ENCODE results near the gene ZNF699. TPM values are rescaled to one million over a fixed set of nuclear protein-coding genes. Genes with fewer than 3 reads are reported as not detected.
A peak's percentile ranks its signal among the peaks of the same experiment; 100 is the strongest.
"Not testable (repeated sequence)": the region's sequence is repeated elsewhere in the genome, so short reads cannot be mapped to it uniquely, and the experiment has no call there.

Gene ZNF699
- total RNA-seq, 4 donors from 2014 or later, result 13.6 to 23.5 (median 14.8) TPM

GRCh38 chr19:9323919-9324583 is 14.4 kb upstream of the ZNF699 start, which contains the start of gene ZNF559:
Gene ZNF559 (plus strand): TSS chr19:9324179. CDS start chr19:9338550, 14,371 bp downstream.
- Histone ChIP-seq H3K36me3 (peaks cover 11% of the 10 kb centered on the region), H3K9me3 (peaks cover 17% of the 10 kb centered on the region), H3K4me3 (peak within 1 kb of the TSS; percentile 90), H3K27me3 (no peaks in the 10 kb centered on the region), H3K27ac (peak within 1 kb of the TSS; percentile 90), H3K4me1 (peaks cover 12% of the 10 kb centered on the region)
- TF ChIP-seq POLR2AphosphoS5 (IDR thresholded peaks at IDR 0.05) (peak in 2 of 3 donors; percentile 24 to 40), POLR2A (IDR thresholded peaks at IDR 0.05) (no peak), EP300 (IDR thresholded peaks at IDR 0.05) (no peak)
- TF ChIP-seq, protein P1, sequence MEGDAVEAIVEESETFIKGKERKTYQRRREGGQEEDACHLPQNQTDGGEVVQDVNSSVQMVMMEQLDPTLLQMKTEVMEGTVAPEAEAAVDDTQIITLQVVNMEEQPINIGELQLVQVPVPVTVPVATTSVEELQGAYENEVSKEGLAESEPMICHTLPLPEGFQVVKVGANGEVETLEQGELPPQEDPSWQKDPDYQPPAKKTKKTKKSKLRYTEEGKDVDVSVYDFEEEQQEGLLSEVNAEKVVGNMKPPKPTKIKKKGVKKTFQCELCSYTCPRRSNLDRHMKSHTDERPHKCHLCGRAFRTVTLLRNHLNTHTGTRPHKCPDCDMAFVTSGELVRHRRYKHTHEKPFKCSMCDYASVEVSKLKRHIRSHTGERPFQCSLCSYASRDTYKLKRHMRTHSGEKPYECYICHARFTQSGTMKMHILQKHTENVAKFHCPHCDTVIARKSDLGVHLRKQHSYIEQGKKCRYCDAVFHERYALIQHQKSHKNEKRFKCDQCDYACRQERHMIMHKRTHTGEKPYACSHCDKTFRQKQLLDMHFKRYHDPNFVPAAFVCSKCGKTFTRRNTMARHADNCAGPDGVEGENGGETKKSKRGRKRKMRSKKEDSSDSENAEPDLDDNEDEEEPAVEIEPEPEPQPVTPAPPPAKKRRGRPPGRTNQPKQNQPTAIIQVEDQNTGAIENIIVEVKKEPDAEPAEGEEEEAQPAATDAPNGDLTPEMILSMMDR (IDR thresholded peaks at IDR 0.05), result peak in 1 of 2 donors; percentile 17
- peak; percentile 95 to 97 for DNase-seq (ENCODE audit: low spot score in 2 of 2)
- 1% methylated on average over 18 of the region's 48 CpGs for WGBS

- Histone ChIP-seq H3K4me3 (peak overlapping the region; percentile 90), H3K4me1 (peaks cover 12% of the 10 kb centered on the region), H3K27ac (peak overlapping the region; percentile 90), H3K9me3 (peaks cover 17% of the 10 kb centered on the region), H3K36me3 (peaks cover 11% of the 10 kb centered on the region), H3K27me3 (no peaks in the 10 kb centered on the region)
- TF ChIP-seq, protein P1 (IDR thresholded peaks at IDR 0.05), result peak in 1 of 2 donors; percentile 17
- no peak for TF ChIP-seq EP300 (IDR thresholded peaks at IDR 0.05)
- no peak for TF ChIP-seq POLR2A (IDR thresholded peaks at IDR 0.05)
- 2% methylated on average over 9 of the region's 9 CpGs for WGBS
- DNase-seq (ENCODE audit: low spot score in 2 of 2), result peak in 1 of 2 donors; percentile 77
Observed at GRCh38 chr19:9323557-9323918, 13.9 kb upstream of the ZNF699 start.

DNA sequence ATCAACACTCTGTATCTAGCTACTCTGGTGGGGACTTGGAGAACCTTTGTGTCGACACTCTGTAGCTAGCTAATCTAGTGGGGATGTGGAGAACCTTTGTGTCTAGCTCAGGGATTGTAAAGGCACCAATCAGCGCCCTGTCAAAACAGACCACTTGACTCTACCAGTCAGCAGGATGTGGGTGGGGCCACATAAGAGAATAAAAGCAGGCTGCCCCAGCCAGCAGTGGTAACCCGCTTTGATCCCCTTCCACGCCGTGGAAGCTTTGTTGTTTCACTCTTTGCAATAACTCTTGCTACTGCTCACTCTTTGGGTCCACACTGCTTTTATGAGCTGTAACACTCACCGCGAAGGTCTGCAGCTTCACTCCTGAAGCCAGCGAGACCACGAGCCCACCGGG is 12.6 kb upstream of the ZNF699 start:
- H3K27me3 ChIP-seq; DNase-seq (ENCODE audit: low spot score in 2 of 2); H3K4me3 ChIP-seq; H3K36me3 ChIP-seq; H3K27ac ChIP-seq: not testable (repeated sequence)
- Histone ChIP-seq H3K4me1 (peaks cover 12% of the 10 kb centered on the region), H3K9me3 (peaks cover 12% of the 10 kb centered on the region)
- WGBS, result 99% methylated on average over 10 of the region's 10 CpGs

- not testable (repeated sequence) for H3K36me3 ChIP-seq; DNase-seq (ENCODE audit: low spot score in 2 of 2); H3K27me3 ChIP-seq; H3K4me3 ChIP-seq; H3K27ac ChIP-seq; H3K9me3 ChIP-seq
- H3K4me1 ChIP-seq, result peaks cover 12% of the 10 kb centered on the region
- WGBS, result 100% methylated on average over 11 of the region's 14 CpGs
Observed at GRCh38 chr19:9321756-9322155, 12.1 kb upstream of the ZNF699 start.

- no peak for DNase-seq (ENCODE audit: low spot score in 2 of 2)
- TF ChIP-seq, protein P1 (IDR thresholded peaks at IDR 0.05), result no peak
- TF ChIP-seq EP300 (IDR thresholded peaks at IDR 0.05), result no peak
- TF ChIP-seq POLR2A (IDR thresholded peaks at IDR 0.05), result no peak
- TF ChIP-seq POLR2AphosphoS5 (IDR thresholded peaks at IDR 0.05), result no peak
- H3K27me3 ChIP-seq, result no peaks in the 10 kb centered on the region
- 97% methylated on average over 8 of the region's 23 CpGs for WGBS
- peaks cover 3% of the 10 kb centered on the region for H3K9me3 ChIP-seq
- peaks cover 12% of the 10 kb centered on the region for H3K4me1 ChIP-seq
- H3K27ac ChIP-seq, result no peak overlapping the region
- no peak overlapping the region for H3K4me3 ChIP-seq
- H3K36me3 ChIP-seq, result peaks cover 3% of the 10 kb centered on the region
Observed at GRCh38 chr19:9321338-9321737, 11.7 kb upstream of the ZNF699 start.

DNA sequence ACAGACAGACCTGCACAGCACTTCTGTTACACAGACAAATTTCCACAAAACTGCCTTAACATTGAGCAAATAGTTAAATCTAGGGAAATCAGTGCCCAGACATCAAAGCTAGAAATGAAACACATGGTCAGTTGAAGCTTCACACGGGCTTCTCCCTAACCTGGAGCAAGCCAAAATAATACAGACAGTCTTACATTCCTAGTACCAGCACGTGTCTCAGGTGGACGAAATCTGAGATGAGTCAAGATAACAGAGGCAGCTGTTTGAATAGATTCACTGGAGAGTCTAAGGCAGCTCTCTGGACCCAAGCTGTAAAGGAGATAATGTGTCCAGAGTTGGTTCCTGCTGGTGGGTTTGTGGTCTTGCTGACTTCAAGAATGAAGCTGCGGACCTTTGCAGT is 4.1 kb upstream of the ZNF699 start:
- peaks cover 2% of the 10 kb centered on the region for H3K4me1 ChIP-seq
- no peak overlapping the region for H3K27ac ChIP-seq
- WGBS, result 81% methylated on average over 4 of the region's 4 CpGs
- H3K27me3 ChIP-seq, result no peaks in the 10 kb centered on the region
- H3K36me3 ChIP-seq, result no peaks in the 10 kb centered on the region
- no peaks in the 10 kb centered on the region for H3K9me3 ChIP-seq
- TF ChIP-seq, protein P1 (IDR thresholded peaks at IDR 0.05), result no peak
- TF ChIP-seq POLR2A (IDR thresholded peaks at IDR 0.05) (no peak), POLR2AphosphoS5 (IDR thresholded peaks at IDR 0.05) (no peak), EP300 (IDR thresholded peaks at IDR 0.05) (no peak)
- H3K4me3 ChIP-seq, result no peak overlapping the region
- no peak for DNase-seq (ENCODE audit: low spot score in 2 of 2)

Data from suprapubic skin (tissue), 4 donors.